Measurements from ENCODE around the gene PASK. TPM values are rescaled to one million over a fixed set of nuclear protein-coding genes. Genes with fewer than 3 reads are reported as not detected.

PASK gene
- total RNA-seq, 3 donors from 2014 or later = 6.8 to 25.5 (median 20.6) TPM

DNA sequence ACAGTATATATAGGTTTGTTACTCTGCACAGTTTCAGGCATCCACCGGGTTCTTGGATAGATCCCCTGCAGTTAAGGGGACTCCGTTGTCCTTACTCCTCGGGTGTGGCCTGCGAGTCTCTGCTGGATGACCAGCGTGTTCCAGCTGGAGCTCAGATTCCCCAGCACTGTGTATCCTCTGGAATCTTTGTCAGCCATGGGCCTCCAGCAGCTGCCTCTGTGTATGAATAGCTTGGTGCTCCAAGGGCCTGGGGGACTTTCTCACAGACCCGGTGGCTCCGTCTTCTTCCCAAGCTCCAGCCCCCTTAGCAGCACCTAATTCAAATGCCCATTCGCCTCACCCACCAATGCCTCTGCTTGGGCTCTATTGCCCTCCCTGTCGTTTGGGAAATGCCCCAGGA is 45.5 kb upstream of the PASK start:
- no peak overlapping the region for H3K4me3 ChIP-seq
- TF ChIP-seq, protein P1, sequence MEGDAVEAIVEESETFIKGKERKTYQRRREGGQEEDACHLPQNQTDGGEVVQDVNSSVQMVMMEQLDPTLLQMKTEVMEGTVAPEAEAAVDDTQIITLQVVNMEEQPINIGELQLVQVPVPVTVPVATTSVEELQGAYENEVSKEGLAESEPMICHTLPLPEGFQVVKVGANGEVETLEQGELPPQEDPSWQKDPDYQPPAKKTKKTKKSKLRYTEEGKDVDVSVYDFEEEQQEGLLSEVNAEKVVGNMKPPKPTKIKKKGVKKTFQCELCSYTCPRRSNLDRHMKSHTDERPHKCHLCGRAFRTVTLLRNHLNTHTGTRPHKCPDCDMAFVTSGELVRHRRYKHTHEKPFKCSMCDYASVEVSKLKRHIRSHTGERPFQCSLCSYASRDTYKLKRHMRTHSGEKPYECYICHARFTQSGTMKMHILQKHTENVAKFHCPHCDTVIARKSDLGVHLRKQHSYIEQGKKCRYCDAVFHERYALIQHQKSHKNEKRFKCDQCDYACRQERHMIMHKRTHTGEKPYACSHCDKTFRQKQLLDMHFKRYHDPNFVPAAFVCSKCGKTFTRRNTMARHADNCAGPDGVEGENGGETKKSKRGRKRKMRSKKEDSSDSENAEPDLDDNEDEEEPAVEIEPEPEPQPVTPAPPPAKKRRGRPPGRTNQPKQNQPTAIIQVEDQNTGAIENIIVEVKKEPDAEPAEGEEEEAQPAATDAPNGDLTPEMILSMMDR (IDR thresholded peaks at IDR 0.05) = no peak
- no peaks in the 10 kb centered on the region for H3K9me3 ChIP-seq
- peaks cover 11% of the 10 kb centered on the region for H3K4me1 ChIP-seq (ENCODE audit: low read depth)
- no peaks in the 10 kb centered on the region for H3K36me3 ChIP-seq (ENCODE audit: low read depth)
- intact Hi-C loops (cut with DNase I, micrococcal nuclease) = no loop called here
- ATAC-seq = no peak
- DNase-seq = no peak

- Histone ChIP-seq H3K4me1 (ENCODE audit: low read depth) (peaks cover 11% of the 10 kb centered on the region), H3K4me3 (no peak overlapping the region), H3K9me3 (no peaks in the 10 kb centered on the region), H3K36me3 (ENCODE audit: low read depth) (no peaks in the 10 kb centered on the region)
- intact Hi-C loops (cut with DNase I, micrococcal nuclease) = no loop called here
- no peak for DNase-seq
- TF ChIP-seq, protein P1 (IDR thresholded peaks at IDR 0.05) = no peak
- ATAC-seq = no peak
These were observed 44.0 kb upstream of the PASK start for GRCh38 chr2:241193271-241193670.

GRCh38 chr2:241191081-241191480 is 41.8 kb upstream of the PASK start:
- TF ChIP-seq, protein P1 (IDR thresholded peaks at IDR 0.05) = no peak
- no peak overlapping the region for H3K4me3 ChIP-seq
- peaks cover 11% of the 10 kb centered on the region for H3K4me1 ChIP-seq (ENCODE audit: low read depth)
- H3K9me3 ChIP-seq = no peaks in the 10 kb centered on the region
- no peaks in the 10 kb centered on the region for H3K36me3 ChIP-seq (ENCODE audit: low read depth)
- intact Hi-C loops (cut with DNase I, micrococcal nuclease) = no loop called here
- ATAC-seq (peak; percentile 67), DNase-seq (peak; percentile 52 to 79 (median 72))

- DNase-seq = no peak
- intact Hi-C loops (cut with DNase I, micrococcal nuclease) = no loop called here
These were observed 41.2 kb upstream of the PASK start for GRCh38 chr2:241190291-241190981.

GRCh38 chr2:241189856-241190201 is 40.6 kb upstream of the PASK start:
- TF ChIP-seq, protein P1 (IDR thresholded peaks at IDR 0.05) = no peak
- peaks cover 11% of the 10 kb centered on the region for H3K4me1 ChIP-seq (ENCODE audit: low read depth)
- DNase-seq (no peak), ATAC-seq (no peak)
- intact Hi-C loops (cut with DNase I, micrococcal nuclease) = no loop called here
- no peak overlapping the region for H3K4me3 ChIP-seq
- no peaks in the 10 kb centered on the region for H3K9me3 ChIP-seq
- H3K36me3 ChIP-seq (ENCODE audit: low read depth) = no peaks in the 10 kb centered on the region

More at GRCh38 chr2:241190291-241190981, 41.2 kb upstream of the PASK start:
- ATAC-seq = peak; percentile 48
- no peaks in the 10 kb centered on the region for H3K36me3 ChIP-seq (ENCODE audit: low read depth)
- no peak overlapping the region for H3K4me3 ChIP-seq
- peaks cover 11% of the 10 kb centered on the region for H3K4me1 ChIP-seq (ENCODE audit: low read depth)
- TF ChIP-seq, protein P1 (IDR thresholded peaks at IDR 0.05) = no peak
- H3K9me3 ChIP-seq = no peaks in the 10 kb centered on the region
